Right lobe of liver (tissue), 6 donors: Measurements from ENCODE around the gene SLC44A1. TPM values are rescaled to one million over a fixed set of nuclear protein-coding genes. Genes with fewer than 3 reads are reported as not detected.

ENCODE experiments used
- ATAC-seq, 4 donors: fragments of 200-7000 bp; cut with Tn5 transposase; one replicate each; pipeline ENCODE4 v1.9.1; 2020; ENCODE audit warnings: mild to moderate bottlenecking in 4 of 4, moderate library complexity in 4 of 4
- DNase-seq, 3 donors: peaks; one replicate each; pipeline ENCODE4 v3.0.0-alpha.2; 2020
- H3K27ac ChIP-seq, 3 donors: fragments of 200-600 bp; one replicate each; pipeline ENCODE4 v1.8.0; 2022
- H3K27me3 ChIP-seq, 2 donors: fragments of 200-600 bp; one replicate each; pipeline ENCODE4 v1.8.0; 2022
- H3K36me3 ChIP-seq, 4 donors: fragments of 200-600 bp; sonication (generic) in 1 of 4; one replicate each; pipeline versions ENCODE4 v1.5.1 to v1.8.0; 2017 to 2022; ENCODE audit warnings: control low read depth in 1 of 4
- H3K4me1 ChIP-seq, 4 donors: fragments of 200-600 bp; sonication (generic) in 1 of 4; one replicate each; pipeline versions ENCODE4 v1.5.1 to v1.8.0; 2017 to 2022; ENCODE audit warnings: control low read depth in 1 of 4
- H3K4me3 ChIP-seq, 3 donors: fragments of 200-600 bp; one replicate each; pipeline ENCODE4 v1.8.0; 2022
- H3K9me3 ChIP-seq, 4 donors: fragments of 200-600 bp; sonication (generic) in 1 of 4; one replicate each; pipeline versions ENCODE4 v1.5.1 to v1.8.0; 2017 to 2022; ENCODE audit warnings: control low read depth in 1 of 4
- POLR2A ChIP-seq: fragments of 450-650 bp; IDR thresholded peaks from one replicate; pipeline ENCODE4 v1.6.1; 2017; ENCODE audit warnings: antibody characterized with exemption, mild to moderate bottlenecking
- WGBS: methylation state at CpG from one replicate; pipeline ENCODE4 v1.1.6; 2018; ENCODE audit warnings: low coverage, low lambda C conversion rate; ENCODE audit not compliant: insufficient coverage; ENCODE audit errors: missing lambda C conversion rate; 5-methylcytosine and 5-hydroxymethylcytosine counted together
- intact Hi-C, 2 donors: fragments of 100-400 bp; cut with DNase I; formaldehyde crosslinking; loops; one replicate each; pipeline versions ENCODE4 v1.11.2 to v1.14.1; 2022
- total RNA-seq, 6 experiments: library from RNA; depleted of rRNA in 2 of 6; stranded (reverse); fragments of >200 nt in 2 of 6; fragmentation: NEBNext Ultra II Directional in 3 of 6; extraction: Animal tissue kit (Norgen Biotek cat#: 25700) in 3 of 6; gene quantifications; one replicate each; pipeline versions ENCODE4 v1.1.0 to v1.2.4, GENCODE V29; 2016 to 2023
- TF ChIP-seq, protein P1 (sequence below), 4 donors: fragments of 200-600 bp in 3 of 4; fragments of 450-650 bp in 1 of 4; IDR thresholded peaks; one replicate each; pipeline versions ENCODE4 v1.5.1 to v1.8.0; 2016 to 2022; ENCODE audit warnings: antibody characterized with exemption in 4 of 4, mild to moderate bottlenecking in 2 of 4
- donor health status: DM: no; HTN: yes; CAD: no.
- donor health status: DM: no; HTN: no; CAD: no.
- donor health status: DM: no; HTN: no; CAD: no.
- donor health status: DM: no; HTN: yes; CAD: no.
- donor health status: DM: no; HTN: yes; CAD: no.

The SLC44A1 gene
- total RNA-seq, 6 experiments from 2014 or later, result 44.7 to 73.2 (median 50.1) TPM

DNA sequence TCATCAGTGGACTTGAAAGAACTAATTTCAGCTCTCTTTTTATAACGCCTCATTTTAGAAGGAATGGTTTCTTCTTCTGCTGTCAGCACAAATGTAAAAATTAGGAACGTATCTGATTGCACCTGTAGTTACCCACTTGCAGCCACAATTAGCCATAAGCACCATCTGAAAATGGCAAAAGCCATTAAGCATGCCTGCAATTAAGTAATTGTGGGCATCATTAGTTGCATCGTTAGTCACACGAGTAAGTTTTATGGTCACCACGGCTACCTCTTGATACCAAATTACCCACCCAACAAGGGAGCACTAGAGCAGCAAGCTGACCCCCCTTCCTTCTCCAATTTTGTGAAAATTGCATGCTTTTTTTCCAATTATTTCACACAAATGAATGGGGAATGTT is 25.8 kb upstream of the SLC44A1 start:
- DNase-seq (no peak), ATAC-seq (no peak)
- H3K4me1 ChIP-seq, result peaks cover 0 to 7% (median 0%) of the 10 kb centered on the region in 4 donors
- intact Hi-C loops, result no loop called here
- 98% methylated on average over 5 of the region's 5 CpGs for WGBS
- no peak for TF ChIP-seq POLR2A
- TF ChIP-seq, protein P1, sequence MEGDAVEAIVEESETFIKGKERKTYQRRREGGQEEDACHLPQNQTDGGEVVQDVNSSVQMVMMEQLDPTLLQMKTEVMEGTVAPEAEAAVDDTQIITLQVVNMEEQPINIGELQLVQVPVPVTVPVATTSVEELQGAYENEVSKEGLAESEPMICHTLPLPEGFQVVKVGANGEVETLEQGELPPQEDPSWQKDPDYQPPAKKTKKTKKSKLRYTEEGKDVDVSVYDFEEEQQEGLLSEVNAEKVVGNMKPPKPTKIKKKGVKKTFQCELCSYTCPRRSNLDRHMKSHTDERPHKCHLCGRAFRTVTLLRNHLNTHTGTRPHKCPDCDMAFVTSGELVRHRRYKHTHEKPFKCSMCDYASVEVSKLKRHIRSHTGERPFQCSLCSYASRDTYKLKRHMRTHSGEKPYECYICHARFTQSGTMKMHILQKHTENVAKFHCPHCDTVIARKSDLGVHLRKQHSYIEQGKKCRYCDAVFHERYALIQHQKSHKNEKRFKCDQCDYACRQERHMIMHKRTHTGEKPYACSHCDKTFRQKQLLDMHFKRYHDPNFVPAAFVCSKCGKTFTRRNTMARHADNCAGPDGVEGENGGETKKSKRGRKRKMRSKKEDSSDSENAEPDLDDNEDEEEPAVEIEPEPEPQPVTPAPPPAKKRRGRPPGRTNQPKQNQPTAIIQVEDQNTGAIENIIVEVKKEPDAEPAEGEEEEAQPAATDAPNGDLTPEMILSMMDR (IDR thresholded peaks at IDR 0.05), result no peak
- peaks cover 0 to 6% (median 2%) of the 10 kb centered on the region in 4 donors for H3K9me3 ChIP-seq
- no peak overlapping the region for H3K4me3 ChIP-seq
- no peak overlapping the region for H3K27ac ChIP-seq
- no peaks in the 10 kb centered on the region for H3K36me3 ChIP-seq
- H3K27me3 ChIP-seq, result no peaks in the 10 kb centered on the region

DNA sequence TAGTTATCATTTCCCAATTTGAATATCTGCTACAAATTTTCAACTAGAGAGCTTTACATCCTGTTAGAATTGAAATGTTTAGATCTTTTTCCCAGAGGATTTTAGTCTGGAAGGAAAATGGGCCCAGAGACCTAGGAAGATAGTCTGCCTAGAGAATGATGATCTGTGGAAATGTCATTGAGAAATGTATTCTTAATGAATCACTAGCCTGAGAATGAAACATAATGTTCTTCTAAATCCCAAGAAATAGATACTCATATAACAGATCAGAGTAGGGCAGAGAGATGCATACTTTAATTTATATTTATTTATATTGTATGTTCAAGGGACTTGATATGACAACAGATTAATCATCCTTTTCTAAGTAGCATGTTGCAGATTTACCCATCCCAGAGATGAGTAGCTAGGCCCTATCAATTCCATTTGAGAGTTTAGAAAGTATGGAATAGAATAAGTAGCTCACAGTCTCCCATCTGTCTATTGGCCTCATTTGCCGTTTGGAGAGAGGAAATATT is 25.1 kb upstream of the SLC44A1 start:
- Histone ChIP-seq H3K36me3 (no peaks in the 10 kb centered on the region), H3K4me1 (peaks cover 0 to 7% (median 0%) of the 10 kb centered on the region in 4 donors), H3K27me3 (no peaks in the 10 kb centered on the region), H3K9me3 (peaks cover 0 to 10% (median 4%) of the 10 kb centered on the region in 4 donors), H3K27ac (no peak overlapping the region), H3K4me3 (no peak overlapping the region)
- WGBS, result 71% methylated on average over 1 of the region's 1 CpG
- DNase-seq, result no peak
- no peak for ATAC-seq
- TF ChIP-seq POLR2A, result no peak
- TF ChIP-seq, protein P1 (IDR thresholded peaks at IDR 0.05), result no peak
- intact Hi-C loops, result no loop called here

DNA sequence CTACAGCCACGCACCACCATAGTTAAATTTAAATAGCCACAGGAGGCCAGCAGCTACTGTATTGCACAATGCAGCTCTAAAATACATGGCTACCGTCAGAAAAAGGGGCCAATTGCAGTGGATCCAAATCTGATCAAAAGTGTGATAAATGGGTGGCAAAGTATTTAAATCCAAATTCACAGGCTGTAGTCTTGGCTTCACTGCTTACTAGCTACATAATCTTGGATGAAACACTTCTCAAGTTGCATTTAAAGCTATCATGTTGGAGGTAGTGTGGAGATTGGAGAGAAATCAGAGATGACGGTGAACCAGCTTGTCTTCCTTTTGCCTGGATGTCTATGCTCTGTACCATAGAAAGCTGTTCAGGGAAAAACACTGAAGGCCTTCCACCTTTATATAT is 24.0 kb upstream of the SLC44A1 start:
- H3K9me3 ChIP-seq, result peaks cover 0 to 12% (median 4%) of the 10 kb centered on the region in 4 donors
- intact Hi-C loops, result no loop called here
- DNase-seq (no peak), ATAC-seq (no peak)
- WGBS, result 70% methylated on average over 3 of the region's 3 CpGs
- TF ChIP-seq POLR2A, result no peak
- TF ChIP-seq, protein P1 (IDR thresholded peaks at IDR 0.05), result no peak
- H3K36me3 ChIP-seq, result no peaks in the 10 kb centered on the region
- no peak overlapping the region for H3K4me3 ChIP-seq
- no peaks in the 10 kb centered on the region for H3K27me3 ChIP-seq
- no peak overlapping the region for H3K27ac ChIP-seq
- H3K4me1 ChIP-seq, result peaks cover 0 to 7% (median 0%) of the 10 kb centered on the region in 4 donors

DNA sequence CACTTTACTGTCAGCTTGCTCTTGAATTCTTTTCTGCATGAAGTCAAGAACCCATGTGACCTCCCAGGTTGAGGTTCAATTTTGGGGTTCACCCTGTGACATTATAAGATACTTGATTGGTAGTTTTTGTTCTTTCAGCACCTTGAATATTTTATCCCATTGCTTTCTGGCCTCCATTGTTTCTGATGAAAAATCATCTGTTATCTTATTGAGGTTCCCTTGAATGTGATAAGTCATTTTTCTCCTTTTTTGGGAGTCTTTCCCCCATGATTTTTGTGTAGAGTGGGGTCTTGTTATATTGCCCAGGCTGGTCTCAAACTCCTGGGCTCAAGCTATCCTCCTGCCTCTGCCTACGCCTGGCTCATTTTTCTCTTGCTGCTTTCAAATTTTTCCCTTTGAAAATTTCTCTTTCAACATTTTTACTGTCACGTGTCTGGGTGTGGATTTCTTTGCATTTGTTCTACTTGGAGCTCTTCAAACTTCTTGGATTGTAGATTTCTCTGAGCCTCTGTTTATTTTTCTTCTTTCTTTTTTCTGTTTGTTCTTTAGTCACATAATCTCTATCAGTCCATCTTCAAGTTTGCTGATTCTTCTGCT is 20.8 kb upstream of the SLC44A1 start:
- WGBS, result 81% methylated on average over 2 of the region's 2 CpGs
- no peaks in the 10 kb centered on the region for H3K36me3 ChIP-seq
- TF ChIP-seq, protein P1 (IDR thresholded peaks at IDR 0.05), result no peak
- no peak for TF ChIP-seq POLR2A
- intact Hi-C loops, result no loop called here
- no peaks in the 10 kb centered on the region for H3K4me1 ChIP-seq
- H3K4me3 ChIP-seq, result no peak overlapping the region
- DNase-seq, result no peak
- H3K27ac ChIP-seq, result no peak overlapping the region
- H3K27me3 ChIP-seq, result no peaks in the 10 kb centered on the region
- no peak for ATAC-seq
- H3K9me3 ChIP-seq, result peaks cover 0 to 12% (median 4%) of the 10 kb centered on the region in 4 donors
